A549 (cell line): ENCODE results near the gene COL3A1.

Experiments
- EHMT2 ChIP-seq: fragments of 200-600 bp; sonication (generic); IDR thresholded peaks from 2 replicates; pipeline ENCODE4 v1.6.1; 2016; ENCODE audit warnings: antibody characterized with exemption, low read depth, mild to moderate bottlenecking, moderate library complexity
- EP300 ChIP-seq, 2 experiments: fragments of >200 bp; sonication (Bioruptor Twin); formaldehyde crosslinking; IDR thresholded peaks; 2 replicates in 1 of 2; 3 replicates in 1 of 2; pipeline ENCODE4 v1.6.1; 2016 to 2017
- HOXA7 ChIP-seq: fragments of 250-450 bp; sonication (Bioruptor Pico); IDR thresholded peaks from 2 replicates; pipeline ENCODE4 v1.5.0; 2020; ENCODE audit warnings: mild to moderate bottlenecking, moderate library complexity
- POLR2A ChIP-seq: IDR thresholded peaks from 2 replicates; pipeline ENCODE4 v1.6.1; 2012; ENCODE audit warnings: mild to moderate bottlenecking, low read length
- RAD21 ChIP-seq, 2 experiments: fragments of >200 bp in 1 of 2; sonication (Bioruptor Twin) in 1 of 2; formaldehyde crosslinking in 1 of 2; IDR thresholded peaks in 1 of 2; conservative IDR thresholded peaks in 1 of 2; 2 replicates in 1 of 2; 3 replicates in 1 of 2; pipeline ENCODE4 v1.6.1; 2012 to 2018; ENCODE audit warnings: inconsistent platforms in 1 of 2
- RCOR1 ChIP-seq: fragments of 150-350 bp; IDR thresholded peaks from 2 replicates; pipeline ENCODE4 v1.6.1; 2014; ENCODE audit warnings: antibody characterized with exemption, low read length, low read depth
- RFX5 ChIP-seq: fragments of 450-650 bp; IDR thresholded peaks from 2 replicates; pipeline ENCODE4 v1.7.1; 2014; ENCODE audit warnings: antibody characterized with exemption, mild to moderate bottlenecking, moderate library complexity
- SMC3 ChIP-seq: fragments of >200 bp; sonication (Bioruptor Twin); formaldehyde crosslinking; IDR thresholded peaks from 3 replicates; pipeline ENCODE4 v1.6.1; 2018; ENCODE audit warnings: inconsistent platforms
- SREBF2 ChIP-seq: fragments of 450-650 bp; IDR thresholded peaks from 2 replicates; pipeline ENCODE4 v1.6.1; 2014; ENCODE audit warnings: mild to moderate bottlenecking, moderate library complexity
- ZSCAN20 ChIP-seq: fragments of 250-450 bp; sonication (Bioruptor Pico); IDR thresholded peaks from 2 replicates; pipeline ENCODE4 v1.8.0; 2022; ENCODE audit warnings: mild to moderate bottlenecking, moderate library complexity
- TF ChIP-seq, protein P1 (sequence below): fragments of 200-600 bp; sonication (generic); IDR thresholded peaks from 2 replicates; pipeline ENCODE4 v1.6.1; 2016; ENCODE audit warnings: antibody characterized with exemption, mild to moderate bottlenecking, moderate library complexity
- TF ChIP-seq, protein P2 (sequence below): fragments of >200 bp; sonication (Bioruptor Twin); formaldehyde crosslinking; IDR thresholded peaks from 3 replicates; pipeline ENCODE4 v1.5.1; 2016
- TF ChIP-seq, protein P3 (sequence below): IDR thresholded peaks from 2 replicates; pipeline ENCODE4 v1.6.1; 2012

DNA sequence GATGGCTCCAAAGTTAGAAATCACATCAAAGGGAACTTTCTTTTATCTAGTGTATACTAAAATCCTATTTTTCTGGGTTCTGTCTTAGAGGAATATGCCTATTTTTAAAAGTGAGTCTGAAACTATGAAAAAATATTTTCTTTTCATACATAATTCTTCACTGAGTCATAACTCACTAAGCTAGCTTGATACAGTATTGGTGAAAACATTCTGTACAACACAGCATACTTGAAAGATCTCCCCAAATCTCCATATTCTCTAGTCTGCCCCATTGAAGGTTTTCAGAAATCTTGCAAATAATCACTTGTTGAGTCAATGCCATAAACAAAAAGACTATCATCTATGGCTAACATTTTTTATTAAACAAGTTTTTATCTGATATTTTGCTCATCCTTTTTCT lies 44.5 kb downstream of the COL3A1 start:
- TF ChIP-seq, protein P1, sequence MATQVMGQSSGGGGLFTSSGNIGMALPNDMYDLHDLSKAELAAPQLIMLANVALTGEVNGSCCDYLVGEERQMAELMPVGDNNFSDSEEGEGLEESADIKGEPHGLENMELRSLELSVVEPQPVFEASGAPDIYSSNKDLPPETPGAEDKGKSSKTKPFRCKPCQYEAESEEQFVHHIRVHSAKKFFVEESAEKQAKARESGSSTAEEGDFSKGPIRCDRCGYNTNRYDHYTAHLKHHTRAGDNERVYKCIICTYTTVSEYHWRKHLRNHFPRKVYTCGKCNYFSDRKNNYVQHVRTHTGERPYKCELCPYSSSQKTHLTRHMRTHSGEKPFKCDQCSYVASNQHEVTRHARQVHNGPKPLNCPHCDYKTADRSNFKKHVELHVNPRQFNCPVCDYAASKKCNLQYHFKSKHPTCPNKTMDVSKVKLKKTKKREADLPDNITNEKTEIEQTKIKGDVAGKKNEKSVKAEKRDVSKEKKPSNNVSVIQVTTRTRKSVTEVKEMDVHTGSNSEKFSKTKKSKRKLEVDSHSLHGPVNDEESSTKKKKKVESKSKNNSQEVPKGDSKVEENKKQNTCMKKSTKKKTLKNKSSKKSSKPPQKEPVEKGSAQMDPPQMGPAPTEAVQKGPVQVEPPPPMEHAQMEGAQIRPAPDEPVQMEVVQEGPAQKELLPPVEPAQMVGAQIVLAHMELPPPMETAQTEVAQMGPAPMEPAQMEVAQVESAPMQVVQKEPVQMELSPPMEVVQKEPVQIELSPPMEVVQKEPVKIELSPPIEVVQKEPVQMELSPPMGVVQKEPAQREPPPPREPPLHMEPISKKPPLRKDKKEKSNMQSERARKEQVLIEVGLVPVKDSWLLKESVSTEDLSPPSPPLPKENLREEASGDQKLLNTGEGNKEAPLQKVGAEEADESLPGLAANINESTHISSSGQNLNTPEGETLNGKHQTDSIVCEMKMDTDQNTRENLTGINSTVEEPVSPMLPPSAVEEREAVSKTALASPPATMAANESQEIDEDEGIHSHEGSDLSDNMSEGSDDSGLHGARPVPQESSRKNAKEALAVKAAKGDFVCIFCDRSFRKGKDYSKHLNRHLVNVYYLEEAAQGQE: no peak
- no peak for TF ChIP-seq RFX5
- TF ChIP-seq RAD21 (conservative IDR thresholded peaks at IDR 0.05 in 1 of 2, IDR thresholded peaks at IDR 0.05 in 1 of 2): no peak
- TF ChIP-seq, protein P2, sequence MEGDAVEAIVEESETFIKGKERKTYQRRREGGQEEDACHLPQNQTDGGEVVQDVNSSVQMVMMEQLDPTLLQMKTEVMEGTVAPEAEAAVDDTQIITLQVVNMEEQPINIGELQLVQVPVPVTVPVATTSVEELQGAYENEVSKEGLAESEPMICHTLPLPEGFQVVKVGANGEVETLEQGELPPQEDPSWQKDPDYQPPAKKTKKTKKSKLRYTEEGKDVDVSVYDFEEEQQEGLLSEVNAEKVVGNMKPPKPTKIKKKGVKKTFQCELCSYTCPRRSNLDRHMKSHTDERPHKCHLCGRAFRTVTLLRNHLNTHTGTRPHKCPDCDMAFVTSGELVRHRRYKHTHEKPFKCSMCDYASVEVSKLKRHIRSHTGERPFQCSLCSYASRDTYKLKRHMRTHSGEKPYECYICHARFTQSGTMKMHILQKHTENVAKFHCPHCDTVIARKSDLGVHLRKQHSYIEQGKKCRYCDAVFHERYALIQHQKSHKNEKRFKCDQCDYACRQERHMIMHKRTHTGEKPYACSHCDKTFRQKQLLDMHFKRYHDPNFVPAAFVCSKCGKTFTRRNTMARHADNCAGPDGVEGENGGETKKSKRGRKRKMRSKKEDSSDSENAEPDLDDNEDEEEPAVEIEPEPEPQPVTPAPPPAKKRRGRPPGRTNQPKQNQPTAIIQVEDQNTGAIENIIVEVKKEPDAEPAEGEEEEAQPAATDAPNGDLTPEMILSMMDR: no peak
- TF ChIP-seq SMC3: no peak
- no peak for TF ChIP-seq EHMT2
- no peak for TF ChIP-seq POLR2A
- TF ChIP-seq, protein P3, sequence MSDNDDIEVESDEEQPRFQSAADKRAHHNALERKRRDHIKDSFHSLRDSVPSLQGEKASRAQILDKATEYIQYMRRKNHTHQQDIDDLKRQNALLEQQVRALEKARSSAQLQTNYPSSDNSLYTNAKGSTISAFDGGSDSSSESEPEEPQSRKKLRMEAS: no peak
- TF ChIP-seq SREBF2: no peak
- no peak for TF ChIP-seq RCOR1
- no peak for TF ChIP-seq EP300 (IDR thresholded peaks at IDR 0.05)
- TF ChIP-seq HOXA7 (CRISPR knock-in tag): no peak
- TF ChIP-seq ZSCAN20 (CRISPR knock-in tag): no peak
